H1 (cell line): Measurements from ENCODE around the gene CT45A3. TPM values are rescaled to one million over a fixed set of nuclear protein-coding genes. Genes with fewer than 3 reads are reported as not detected.

Source experiments
- polyA plus RNA-seq, 7 experiments: library from polyadenylated mRNA; depleted of rRNA in 3 of 7; stranded (reverse) in 5 of 7; unstranded in 2 of 7; fragments of >200 nt in 5 of 7; fragments of 200-250 nt in 2 of 7; gene quantifications; 1 replicate in 5 of 7; 2 replicates in 1 of 7; 4 replicates in 1 of 7; pipeline versions ENCODE4 v1.2.1 to v1.2.3, GENCODE V29; 2011 to 2013; ENCODE audit warnings: missing spikeins in 2 of 7, mixed read lengths in 2 of 7
- small RNA-seq: library from polyadenylated mRNA; stranded (forward); fragments of <200 nt; extraction: miRNeasy Mini kit (QIAGEN cat#:217004); gene quantifications from one replicate; pipeline ENCODE3, GENCODE V24; 2013; ENCODE audit not compliant: insufficient read depth
- total RNA-seq: library from RNA; stranded (reverse); fragmentation: NEBNext Ultra II Directional; extraction: Animal tissue kit (Norgen Biotek cat#: 25700); gene quantifications from 2 replicates; pipeline ENCODE4 v1.2.1, GENCODE V29; 2021

Gene CT45A3
- total and polyA plus RNA-seq, 2 of the 8 experiments (the other 6 are each of a cell fraction or from before 2014, with no cell fraction given) = not detected

Small RNA genes lying within 50 kb of the gene (small RNA-seq; reads per million reads assigned to genes)
- not detected for gene AC240442.1

Other genes starting within 250 kb of the CT45A3 start
- 5.2 TPM in 2 replicates for gene INTS6L, start 247.5 kb downstream of the CT45A3 start, total RNA-seq
- 2.6 and 4.1 TPM in 2 replicates for gene INTS6L, start 247.5 kb downstream of the CT45A3 start, polyA plus RNA-seq (2011; rRNA removed)
- gene CT45A1, start 54.6 kb downstream of the CT45A3 start, total RNA-seq = not detected in 2 replicates
- gene CT45A1, start 54.6 kb downstream of the CT45A3 start, polyA plus RNA-seq (2011; rRNA removed) = not detected in 2 replicates
- gene CT45A5, start 17.3 kb upstream of the CT45A3 start, total RNA-seq = not detected in 2 replicates
- gene CT45A5, start 17.3 kb upstream of the CT45A3 start, polyA plus RNA-seq (2011; rRNA removed) = not detected in 2 replicates
- not detected in 2 replicates for gene CT45A6, start 34.6 kb upstream of the CT45A3 start, total RNA-seq
- not detected in 2 replicates for gene CT45A6, start 34.6 kb upstream of the CT45A3 start, polyA plus RNA-seq (2011; rRNA removed)
- not detected in 2 replicates for gene CT45A2, start 51.8 kb upstream of the CT45A3 start, total RNA-seq
- gene CT45A2, start 51.8 kb upstream of the CT45A3 start, polyA plus RNA-seq (2011; rRNA removed) = not detected in 2 replicates
- not detected in 2 replicates for gene CT45A7, start 69.1 kb upstream of the CT45A3 start, total RNA-seq
- not detected in 2 replicates for gene CT45A7, start 69.1 kb upstream of the CT45A3 start, polyA plus RNA-seq (2011; rRNA removed)
- gene CT45A8, start 86.3 kb upstream of the CT45A3 start, total RNA-seq = not detected in 2 replicates
- gene CT45A8, start 86.3 kb upstream of the CT45A3 start, polyA plus RNA-seq (2011; rRNA removed) = not detected in 2 replicates
- not detected in 2 replicates for gene CT45A9, start 103.6 kb upstream of the CT45A3 start, total RNA-seq
- not detected in 2 replicates for gene CT45A9, start 103.6 kb upstream of the CT45A3 start, polyA plus RNA-seq (2011; rRNA removed)
- not detected in 2 replicates for gene CT45A10, start 125.3 kb upstream of the CT45A3 start, total RNA-seq
- not detected in 2 replicates for gene CT45A10, start 125.3 kb upstream of the CT45A3 start, polyA plus RNA-seq (2011; rRNA removed)
- gene SAGE1, start 125.5 kb upstream of the CT45A3 start, total RNA-seq = not detected in 2 replicates
- not detected in 2 replicates for gene SAGE1, start 125.5 kb upstream of the CT45A3 start, polyA plus RNA-seq (2011; rRNA removed)
- 19.1 and 20.5 TPM in 2 replicates for gene MMGT1, start 205.8 kb upstream of the CT45A3 start, total RNA-seq
- 6.3 and 10.0 TPM in 2 replicates for gene MMGT1, start 205.8 kb upstream of the CT45A3 start, polyA plus RNA-seq (2011; rRNA removed)
- 12.2 and 14.1 TPM in 2 replicates for gene SLC9A6, start 217.2 kb upstream of the CT45A3 start, total RNA-seq
- 5.6 and 8.0 TPM in 2 replicates for gene SLC9A6, start 217.2 kb upstream of the CT45A3 start, polyA plus RNA-seq (2011; rRNA removed)